Measurements from ENCODE around the gene ADGRV1. TPM values are rescaled to one million over a fixed set of nuclear protein-coding genes. Genes with fewer than 3 reads are reported as not detected.

ADGRV1 gene
- polyA plus RNA-seq, 1 of the 3 experiments (the other 2 are of a cell fraction): 0.23 TPM

DNA sequence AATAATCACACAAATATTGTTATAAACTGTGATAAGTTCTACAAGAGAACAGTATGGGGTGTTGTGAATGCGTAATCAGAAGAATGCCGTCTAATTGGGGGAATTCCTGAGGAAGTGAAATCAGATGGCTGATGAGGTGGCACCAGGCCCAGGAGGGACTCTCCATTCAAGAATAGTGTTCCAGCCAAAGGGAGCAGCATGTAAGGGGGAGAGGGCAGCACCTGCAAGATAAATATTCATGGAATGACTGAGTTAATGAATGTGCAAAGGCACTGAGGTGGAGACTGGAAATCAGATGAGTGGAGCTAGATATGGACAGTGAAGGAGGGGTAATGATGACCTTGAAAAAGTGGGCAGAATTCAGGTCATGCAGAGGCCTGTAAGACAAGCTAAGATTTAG, 574.0 kb downstream of the ADGRV1 start:
- 93% methylated on average over 2 of the region's 2 CpGs for WGBS (ENCODE audit: low lambda C conversion rate)
- CTCF ChIA-PET: interaction anchor here (1.5 kb wide), 1 partner anchor 252 kb away, joined by 4 read pairs; no protein-coding TSS in a partner anchor

More for the DNA sequence above, 574.0 kb downstream of the ADGRV1 start:
- no peaks in the 10 kb centered on the region for H3K27me3 ChIP-seq (ENCODE audit: insufficient read depth)
- no peaks in the 10 kb centered on the region for H3K36me3 ChIP-seq (replicated peaks in 1 of 2; ENCODE audit: control insufficient read depth in 1 of 2, insufficient read depth in 2 of 2, low read length in 1 of 2)
- H3K9ac ChIP-seq: no peak overlapping the region
- peaks cover 0 to 24% of the 10 kb centered on the region in 2 experiments for H3K4me1 ChIP-seq (ENCODE audit: control insufficient read depth in 1 of 2, insufficient read depth in 2 of 2, low read depth in 1 of 2, low read length in 1 of 2)
- H2AFZ ChIP-seq (ENCODE audit: low read depth): no peak overlapping the region
- H3K9me3 ChIP-seq: no peaks in the 10 kb centered on the region
- H3K4me2 ChIP-seq: no peak overlapping the region
- no peak for DNase-seq
- H4K20me1 ChIP-seq (ENCODE audit: insufficient read depth): no peaks in the 10 kb centered on the region
- H3K4me3 ChIP-seq (ENCODE audit: low read depth in 2 of 2, low read length in 1 of 2): no peak overlapping the region
- H3K9me2 ChIP-seq: no peaks in the 10 kb centered on the region
- no peaks in the 10 kb centered on the region for H3F3A ChIP-seq (replicated peaks; ENCODE audit: insufficient read depth)
- POLR2A ChIA-PET: no interaction called here
- H3K79me2 ChIP-seq (ENCODE audit: insufficient read depth): no peaks in the 10 kb centered on the region
- H3K27ac ChIP-seq (ENCODE audit: low read depth in 2 of 2, low read length in 1 of 2): no peak overlapping the region
- TF ChIP-seq SIN3A (IDR thresholded peaks at IDR 0.05; ENCODE audit: borderline replicate concordance, low read depth, low read length): no peak
- TF ChIP-seq IRF3 (IDR thresholded peaks at IDR 0.05; ENCODE audit: low read depth, low read length): no peak
- TF ChIP-seq FOXM1 (IDR thresholded peaks at IDR 0.05; ENCODE audit: low read depth): no peak
- TF ChIP-seq SMC3 (IDR thresholded peaks at IDR 0.05; ENCODE audit: low read depth, low read length): no peak
- no peak for TF ChIP-seq REST (IDR thresholded peaks at IDR 0.05; ENCODE audit: low read depth, low read length)
- no peak for TF ChIP-seq RAD21 (IDR thresholded peaks at IDR 0.05; ENCODE audit: low read length)
- TF ChIP-seq, protein P1, sequence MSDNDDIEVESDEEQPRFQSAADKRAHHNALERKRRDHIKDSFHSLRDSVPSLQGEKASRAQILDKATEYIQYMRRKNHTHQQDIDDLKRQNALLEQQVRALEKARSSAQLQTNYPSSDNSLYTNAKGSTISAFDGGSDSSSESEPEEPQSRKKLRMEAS (IDR thresholded peaks at IDR 0.05; ENCODE audit: low read depth): no peak
- no peak for TF ChIP-seq USF1 (IDR thresholded peaks at IDR 0.05; ENCODE audit: borderline replicate concordance, low read depth)
- no peak for TF ChIP-seq MXI1 (IDR thresholded peaks at IDR 0.05; ENCODE audit: low read depth, low read length)
- TF ChIP-seq RCOR1 (IDR thresholded peaks at IDR 0.05; ENCODE audit: low read length): no peak
- TF ChIP-seq GABPA (IDR thresholded peaks at IDR 0.05; ENCODE audit: low read depth): no peak
- TF ChIP-seq, protein P2, sequence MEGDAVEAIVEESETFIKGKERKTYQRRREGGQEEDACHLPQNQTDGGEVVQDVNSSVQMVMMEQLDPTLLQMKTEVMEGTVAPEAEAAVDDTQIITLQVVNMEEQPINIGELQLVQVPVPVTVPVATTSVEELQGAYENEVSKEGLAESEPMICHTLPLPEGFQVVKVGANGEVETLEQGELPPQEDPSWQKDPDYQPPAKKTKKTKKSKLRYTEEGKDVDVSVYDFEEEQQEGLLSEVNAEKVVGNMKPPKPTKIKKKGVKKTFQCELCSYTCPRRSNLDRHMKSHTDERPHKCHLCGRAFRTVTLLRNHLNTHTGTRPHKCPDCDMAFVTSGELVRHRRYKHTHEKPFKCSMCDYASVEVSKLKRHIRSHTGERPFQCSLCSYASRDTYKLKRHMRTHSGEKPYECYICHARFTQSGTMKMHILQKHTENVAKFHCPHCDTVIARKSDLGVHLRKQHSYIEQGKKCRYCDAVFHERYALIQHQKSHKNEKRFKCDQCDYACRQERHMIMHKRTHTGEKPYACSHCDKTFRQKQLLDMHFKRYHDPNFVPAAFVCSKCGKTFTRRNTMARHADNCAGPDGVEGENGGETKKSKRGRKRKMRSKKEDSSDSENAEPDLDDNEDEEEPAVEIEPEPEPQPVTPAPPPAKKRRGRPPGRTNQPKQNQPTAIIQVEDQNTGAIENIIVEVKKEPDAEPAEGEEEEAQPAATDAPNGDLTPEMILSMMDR (IDR thresholded peaks at IDR 0.05): no peak
- TF ChIP-seq POLR2AphosphoS5 (IDR thresholded peaks at IDR 0.05; ENCODE audit: low read depth, low read length): no peak
- TF ChIP-seq RXRA (IDR thresholded peaks at IDR 0.05; ENCODE audit: borderline replicate concordance, low read depth): no peak
- no peak for TF ChIP-seq CHD2 (IDR thresholded peaks at IDR 0.05; ENCODE audit: low read length, partially characterized antibody)
- TF ChIP-seq EZH2phosphoT487 (IDR thresholded peaks at IDR 0.05; ENCODE audit: borderline replicate concordance, low read depth): no peak
- no peak for TF ChIP-seq NFIC (IDR thresholded peaks at IDR 0.05; ENCODE audit: borderline replicate concordance)

All from SK-N-SH (cell line).